GM12874 (cell line): ENCODE measurements around the gene ZNF598.

Experiments
- TF ChIP-seq, protein P1 (sequence below): IDR thresholded peaks from 2 replicates; pipeline ENCODE4 v1.5.1; 2011; ENCODE audit warnings: low read depth, mild to moderate bottlenecking, control low read depth, low read length, moderate library complexity; ENCODE audit not compliant: insufficient read depth

ZNF598 gene

GRCh38 chr16:2038382-2039231, 29.0 kb upstream of the ZNF598 start:
- TF ChIP-seq, protein P1, sequence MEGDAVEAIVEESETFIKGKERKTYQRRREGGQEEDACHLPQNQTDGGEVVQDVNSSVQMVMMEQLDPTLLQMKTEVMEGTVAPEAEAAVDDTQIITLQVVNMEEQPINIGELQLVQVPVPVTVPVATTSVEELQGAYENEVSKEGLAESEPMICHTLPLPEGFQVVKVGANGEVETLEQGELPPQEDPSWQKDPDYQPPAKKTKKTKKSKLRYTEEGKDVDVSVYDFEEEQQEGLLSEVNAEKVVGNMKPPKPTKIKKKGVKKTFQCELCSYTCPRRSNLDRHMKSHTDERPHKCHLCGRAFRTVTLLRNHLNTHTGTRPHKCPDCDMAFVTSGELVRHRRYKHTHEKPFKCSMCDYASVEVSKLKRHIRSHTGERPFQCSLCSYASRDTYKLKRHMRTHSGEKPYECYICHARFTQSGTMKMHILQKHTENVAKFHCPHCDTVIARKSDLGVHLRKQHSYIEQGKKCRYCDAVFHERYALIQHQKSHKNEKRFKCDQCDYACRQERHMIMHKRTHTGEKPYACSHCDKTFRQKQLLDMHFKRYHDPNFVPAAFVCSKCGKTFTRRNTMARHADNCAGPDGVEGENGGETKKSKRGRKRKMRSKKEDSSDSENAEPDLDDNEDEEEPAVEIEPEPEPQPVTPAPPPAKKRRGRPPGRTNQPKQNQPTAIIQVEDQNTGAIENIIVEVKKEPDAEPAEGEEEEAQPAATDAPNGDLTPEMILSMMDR, result no peak

GRCh38 chr16:2037647-2038381, 28.2 kb upstream of the ZNF598 start:
- TF ChIP-seq, protein P1, result no peak

GRCh38 chr16:2037115-2037514, 27.5 kb upstream of the ZNF598 start:
- TF ChIP-seq, protein P1, result no peak

DNA sequence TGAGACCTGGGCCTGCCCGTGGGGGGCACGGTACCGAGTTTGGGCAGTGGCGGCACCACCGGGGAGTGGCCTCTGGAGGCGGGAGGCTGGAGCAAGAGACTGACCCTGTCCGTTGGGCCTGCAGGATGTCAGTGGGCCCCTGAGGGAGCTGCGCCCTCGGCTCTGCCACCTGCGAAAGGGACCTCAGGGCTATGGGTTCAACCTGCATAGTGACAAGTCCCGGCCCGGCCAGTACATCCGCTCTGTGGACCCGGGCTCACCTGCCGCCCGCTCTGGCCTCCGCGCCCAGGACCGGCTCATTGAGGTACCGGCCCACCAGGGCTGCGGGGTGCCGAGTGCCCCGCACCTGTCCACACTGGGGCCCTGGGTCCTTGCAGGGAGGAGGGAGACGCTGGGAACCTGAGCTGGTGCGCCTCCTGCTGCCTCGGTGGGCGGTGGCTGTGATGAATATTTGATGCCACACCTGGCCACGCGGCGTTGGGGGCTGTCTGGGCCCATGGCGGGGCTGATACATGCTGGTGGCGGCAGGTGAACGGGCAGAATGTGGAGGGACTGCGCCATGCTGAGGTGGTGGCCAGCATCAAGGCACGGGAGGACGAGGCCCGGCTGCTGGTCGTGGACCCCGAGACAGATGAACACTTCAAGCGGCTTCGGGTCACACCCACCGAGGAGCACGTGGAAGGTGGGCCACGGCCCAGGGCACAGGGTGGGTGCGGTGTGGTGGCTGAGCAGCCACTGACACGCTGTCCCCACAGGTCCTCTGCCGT, 26.8 kb upstream of the ZNF598 start:
- TF ChIP-seq, protein P1, result no peak

GRCh38 chr16:2035431-2036199, 26.0 kb upstream of the ZNF598 start:
- TF ChIP-seq, protein P1, result no peak

DNA sequence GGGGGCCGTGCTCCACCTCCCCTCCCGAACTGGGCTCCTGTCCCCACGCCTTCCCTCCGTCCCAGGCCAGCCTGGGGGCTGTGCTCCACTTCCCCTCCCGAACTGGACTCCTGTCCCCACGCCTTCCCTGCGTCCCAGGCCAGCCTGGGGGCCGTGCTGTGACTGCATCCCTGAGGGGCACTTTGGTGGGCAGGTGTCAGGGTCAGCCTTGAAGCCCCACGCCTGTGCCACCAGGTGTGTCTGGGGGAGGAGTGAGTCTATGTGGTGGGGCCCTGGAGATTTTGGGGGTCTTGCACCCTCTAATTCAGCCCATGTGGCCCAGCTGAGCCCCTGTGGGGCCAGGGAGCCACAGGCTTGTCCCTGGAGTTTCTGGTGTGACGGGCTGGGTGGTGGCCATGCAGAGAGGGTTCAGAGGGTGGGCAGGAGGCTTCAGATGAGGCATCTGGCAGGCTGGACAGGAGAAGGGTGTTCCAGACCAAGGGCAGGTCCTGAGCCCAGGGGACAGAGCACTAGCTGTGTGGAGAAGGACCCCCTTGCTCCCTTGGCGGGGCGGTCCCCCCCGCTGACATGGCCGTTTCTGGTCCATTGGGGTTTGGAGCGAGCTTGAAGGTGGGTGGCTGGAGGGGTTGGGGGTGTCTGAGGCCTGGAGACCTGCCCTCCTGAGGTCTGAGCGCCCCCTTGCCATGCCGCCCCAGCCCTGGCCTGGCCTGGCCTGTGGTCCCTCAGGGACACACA, 25.2 kb upstream of the ZNF598 start:
- TF ChIP-seq, protein P1, result no peak
